ENCODE measurements around the gene CFAP43.

Gene CFAP43

GRCh38 chr10:104231784-104232612 is at the start of gene CFAP43:
Gene CFAP43, minus strand, starts transcription at chr10:104232364. Its CDS starts 118 bp downstream, at chr10:104232246.
- no peaks in the 10 kb centered on the region for H3K9me3 ChIP-seq (ENCODE audit: control insufficient read depth, insufficient read depth, low read length)
- no CpG with 5 or more reads among the region's 60 CpGs for WGBS (ENCODE audit: insufficient coverage, insufficient read length)
- H3K27ac ChIP-seq (ENCODE audit: low read length), result no peak within 1 kb of the TSS
- peak within 1 kb of the TSS; percentile 94; the same call in 1 of the 2 replicates for H3K4me3 ChIP-seq (ENCODE audit: low read length)
- H3K36me3 ChIP-seq (ENCODE audit: control insufficient read depth, insufficient read depth, low read length), result no peaks in the 10 kb centered on the region
- no peaks in the 10 kb centered on the region for H3K4me1 ChIP-seq (ENCODE audit: control insufficient read depth, insufficient read depth, low read length)
- no peaks in the 10 kb centered on the region for H3K27me3 ChIP-seq (ENCODE audit: control insufficient read depth, insufficient read depth, low read length)
- DNase-seq (ENCODE audit: low read depth, low spot score), result peak; percentile 93

- H3K4me3 ChIP-seq (ENCODE audit: low read length), result no peak overlapping the region
- no peaks in the 10 kb centered on the region for H3K4me1 ChIP-seq (ENCODE audit: control insufficient read depth, insufficient read depth, low read length)
- H3K36me3 ChIP-seq (ENCODE audit: control insufficient read depth, insufficient read depth, low read length), result no peaks in the 10 kb centered on the region
- H3K27ac ChIP-seq (ENCODE audit: low read length), result no peak overlapping the region
- no peaks in the 10 kb centered on the region for H3K9me3 ChIP-seq (ENCODE audit: control insufficient read depth, insufficient read depth, low read length)
- H3K27me3 ChIP-seq (ENCODE audit: control insufficient read depth, insufficient read depth, low read length), result no peaks in the 10 kb centered on the region
- DNase-seq (ENCODE audit: low read depth, low spot score), result no peak
- WGBS (ENCODE audit: insufficient coverage, insufficient read length), result no CpG with 5 or more reads among the region's 3 CpGs
Observed at GRCh38 chr10:104281694-104282093, 49.5 kb upstream of the CFAP43 start.

GRCh38 chr10:104279550-104280259 is 47.5 kb upstream of the CFAP43 start:
- H3K27ac ChIP-seq (ENCODE audit: low read length), result no peak overlapping the region
- H3K27me3 ChIP-seq (ENCODE audit: control insufficient read depth, insufficient read depth, low read length), result no peaks in the 10 kb centered on the region
- WGBS (ENCODE audit: insufficient coverage, insufficient read length), result no CpG with 5 or more reads among the region's 3 CpGs
- no peaks in the 10 kb centered on the region for H3K9me3 ChIP-seq (ENCODE audit: control insufficient read depth, insufficient read depth, low read length)
- no peaks in the 10 kb centered on the region for H3K36me3 ChIP-seq (ENCODE audit: control insufficient read depth, insufficient read depth, low read length)
- no peak overlapping the region for H3K4me3 ChIP-seq (ENCODE audit: low read length)
- no peaks in the 10 kb centered on the region for H3K4me1 ChIP-seq (ENCODE audit: control insufficient read depth, insufficient read depth, low read length)
- DNase-seq (ENCODE audit: low read depth, low spot score), result no peak

GRCh38 chr10:104277785-104278184 is 45.6 kb upstream of the CFAP43 start:
- DNase-seq (ENCODE audit: low read depth, low spot score), result no peak
- H3K27me3 ChIP-seq (ENCODE audit: control insufficient read depth, insufficient read depth, low read length), result no peaks in the 10 kb centered on the region

GRCh38 chr10:104276192-104276591 is 44.0 kb upstream of the CFAP43 start:
- Histone ChIP-seq H3K27me3 (ENCODE audit: control insufficient read depth, insufficient read depth, low read length) (no peaks in the 10 kb centered on the region), H3K4me1 (ENCODE audit: control insufficient read depth, insufficient read depth, low read length) (no peaks in the 10 kb centered on the region), H3K27ac (ENCODE audit: low read length) (no peak overlapping the region), H3K4me3 (ENCODE audit: low read length) (no peak overlapping the region), H3K9me3 (ENCODE audit: control insufficient read depth, insufficient read depth, low read length) (no peaks in the 10 kb centered on the region), H3K36me3 (ENCODE audit: control insufficient read depth, insufficient read depth, low read length) (no peaks in the 10 kb centered on the region)
- no peak for DNase-seq (ENCODE audit: low read depth, low spot score)
- no CpG with 5 or more reads among the region's 1 CpG for WGBS (ENCODE audit: insufficient coverage, insufficient read length)

More at GRCh38 chr10:104277785-104278184, 45.6 kb upstream of the CFAP43 start:
- H3K9me3 ChIP-seq (ENCODE audit: control insufficient read depth, insufficient read depth, low read length), result no peaks in the 10 kb centered on the region
- no peaks in the 10 kb centered on the region for H3K36me3 ChIP-seq (ENCODE audit: control insufficient read depth, insufficient read depth, low read length)
- no CpG with 5 or more reads among the region's 2 CpGs for WGBS (ENCODE audit: insufficient coverage, insufficient read length)
- H3K27ac ChIP-seq (ENCODE audit: low read length), result no peak overlapping the region
- no peak overlapping the region for H3K4me3 ChIP-seq (ENCODE audit: low read length)
- no peaks in the 10 kb centered on the region for H3K4me1 ChIP-seq (ENCODE audit: control insufficient read depth, insufficient read depth, low read length)

GRCh38 chr10:104274762-104275721 is 42.9 kb upstream of the CFAP43 start:
- Histone ChIP-seq H3K27me3 (ENCODE audit: control insufficient read depth, insufficient read depth, low read length) (no peaks in the 10 kb centered on the region), H3K4me3 (ENCODE audit: low read length) (peak overlapping the region; percentile 76; the same call in 1 of the 2 replicates), H3K9me3 (ENCODE audit: control insufficient read depth, insufficient read depth, low read length) (no peaks in the 10 kb centered on the region), H3K27ac (ENCODE audit: low read length) (no peak overlapping the region), H3K36me3 (ENCODE audit: control insufficient read depth, insufficient read depth, low read length) (no peaks in the 10 kb centered on the region), H3K4me1 (ENCODE audit: control insufficient read depth, insufficient read depth, low read length) (no peaks in the 10 kb centered on the region)
- DNase-seq (ENCODE audit: low read depth, low spot score), result no peak
- WGBS (ENCODE audit: insufficient coverage, insufficient read length), result no CpG with 5 or more reads among the region's 42 CpGs

- Histone ChIP-seq H3K36me3 (ENCODE audit: control insufficient read depth, insufficient read depth, low read length) (no peaks in the 10 kb centered on the region), H3K4me1 (ENCODE audit: control insufficient read depth, insufficient read depth, low read length) (no peaks in the 10 kb centered on the region), H3K27me3 (ENCODE audit: control insufficient read depth, insufficient read depth, low read length) (no peaks in the 10 kb centered on the region), H3K4me3 (ENCODE audit: low read length) (no peak overlapping the region), H3K27ac (ENCODE audit: low read length) (no peak overlapping the region), H3K9me3 (ENCODE audit: control insufficient read depth, insufficient read depth, low read length) (no peaks in the 10 kb centered on the region)
- DNase-seq (ENCODE audit: low read depth, low spot score), result no peak
- WGBS (ENCODE audit: insufficient coverage, insufficient read length), result no CpG with 5 or more reads among the region's 4 CpGs
Observed at GRCh38 chr10:104273899-104274575, 41.9 kb upstream of the CFAP43 start.

DNA sequence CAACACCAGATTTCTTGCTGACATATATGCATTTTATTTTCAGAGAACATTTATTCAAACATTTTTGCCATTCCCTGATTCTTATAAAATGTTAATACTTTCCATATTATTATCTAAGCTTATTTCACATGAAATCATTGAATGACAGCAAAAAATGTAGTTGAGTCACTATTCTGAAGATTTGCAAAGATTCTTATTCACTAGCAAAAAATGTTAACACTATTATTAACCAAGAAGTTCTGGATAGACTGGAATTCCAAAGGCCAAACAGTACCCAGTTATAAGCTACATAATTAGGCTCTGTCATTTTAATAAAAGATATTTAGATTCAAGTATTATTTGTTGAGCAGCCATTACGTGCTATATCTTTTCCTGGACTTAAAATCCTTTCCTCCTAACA is 41.1 kb upstream of the CFAP43 start:
- Histone ChIP-seq H3K27ac (ENCODE audit: low read length) (no peak overlapping the region), H3K36me3 (ENCODE audit: control insufficient read depth, insufficient read depth, low read length) (no peaks in the 10 kb centered on the region), H3K9me3 (ENCODE audit: control insufficient read depth, insufficient read depth, low read length) (no peaks in the 10 kb centered on the region), H3K27me3 (ENCODE audit: control insufficient read depth, insufficient read depth, low read length) (no peaks in the 10 kb centered on the region), H3K4me1 (ENCODE audit: control insufficient read depth, insufficient read depth, low read length) (no peaks in the 10 kb centered on the region), H3K4me3 (ENCODE audit: low read length) (no peak overlapping the region)
- WGBS (ENCODE audit: insufficient coverage, insufficient read length), result no CpG with 5 or more reads among the region's 1 CpG
- DNase-seq (ENCODE audit: low read depth, low spot score), result no peak

DNA sequence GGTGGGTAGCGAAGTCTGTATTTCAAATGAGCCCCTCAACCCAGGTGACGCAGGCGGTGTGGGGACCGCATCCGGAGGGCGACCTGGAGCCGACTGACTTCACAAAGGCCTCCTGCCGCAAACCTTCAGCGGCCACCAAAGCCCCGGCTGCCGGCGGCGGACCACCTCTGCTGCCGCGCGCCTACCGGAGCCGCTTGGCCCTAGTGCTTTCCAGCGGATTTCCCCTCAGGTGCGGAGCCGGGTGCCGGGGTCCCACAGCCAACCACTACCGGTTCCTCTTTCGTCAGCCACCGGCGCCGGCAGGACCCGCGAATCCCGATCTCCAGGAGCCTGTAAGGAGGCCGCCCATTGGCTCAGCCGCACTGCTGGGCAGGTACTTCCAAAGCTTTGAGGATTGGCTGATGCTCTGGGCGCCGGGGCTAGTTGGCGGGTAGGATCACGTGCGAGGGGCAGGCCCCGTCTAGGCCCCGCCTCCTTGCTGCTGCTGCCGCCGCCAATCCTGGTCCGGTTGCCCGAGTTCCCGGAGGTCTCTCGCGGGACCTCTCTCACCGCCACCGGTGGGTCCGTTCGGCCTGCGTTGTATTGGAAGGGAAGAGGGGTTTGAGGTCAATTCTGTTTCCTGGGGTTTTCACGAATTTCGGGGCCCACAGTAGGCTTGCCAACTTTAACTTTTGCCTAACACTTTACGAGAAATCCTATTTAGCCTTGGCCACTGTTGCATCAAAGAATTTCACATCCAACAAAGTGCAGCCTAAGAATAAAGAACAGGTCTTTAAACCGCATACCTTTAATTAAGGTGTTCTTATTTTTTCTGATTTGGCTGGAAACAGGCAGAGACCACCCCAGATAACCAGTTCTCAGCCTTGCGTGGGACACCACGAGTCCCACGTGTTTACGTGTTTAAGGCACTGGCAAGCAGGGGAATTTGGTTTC is 36.8 kb upstream of the CFAP43 start, which contains the start of gene GSTO2:
TSS of gene GSTO2 (plus strand) at position 472 of the 933 bp plus-strand sequence. CDS start 5,732 bp downstream, outside the sequence.
- Histone ChIP-seq H3K27me3 (ENCODE audit: control insufficient read depth, insufficient read depth, low read length) (no peaks in the 10 kb centered on the region), H3K27ac (ENCODE audit: low read length) (no peak within 1 kb of the TSS), H3K4me1 (ENCODE audit: control insufficient read depth, insufficient read depth, low read length) (no peaks in the 10 kb centered on the region), H3K9me3 (ENCODE audit: control insufficient read depth, insufficient read depth, low read length) (no peaks in the 10 kb centered on the region), H3K4me3 (ENCODE audit: low read length) (peak within 1 kb of the TSS; percentile 92), H3K36me3 (ENCODE audit: control insufficient read depth, insufficient read depth, low read length) (no peaks in the 10 kb centered on the region; the same call in 1 of the 2 replicates)
- DNase-seq (ENCODE audit: low read depth, low spot score), result peak; percentile 93
- no CpG with 5 or more reads among the region's 59 CpGs for WGBS (ENCODE audit: insufficient coverage, insufficient read length)
